Measurements from ENCODE around the gene MMRN1.

Gene MMRN1

DNA sequence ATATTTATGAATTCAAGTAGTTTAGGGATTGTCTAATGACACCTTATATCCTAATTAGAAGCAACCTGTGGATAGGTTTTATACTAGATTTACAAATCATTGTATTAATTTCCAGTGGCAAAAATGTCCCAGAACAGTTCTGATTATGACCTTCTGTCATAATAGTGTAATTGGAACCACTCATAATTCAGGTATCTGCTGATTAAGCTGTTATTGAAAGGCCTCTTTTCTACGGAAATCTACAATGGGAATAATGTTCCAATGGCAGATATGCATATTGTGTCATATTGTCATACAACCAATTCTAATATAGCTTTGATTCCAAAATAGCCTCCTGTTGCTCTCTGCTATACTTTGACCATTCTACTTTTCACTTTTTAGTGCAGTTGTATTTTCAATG is 19.0 kb downstream of the MMRN1 start:
- Mint-ChIP-seq H3K27me3 (ENCODE audit: low read depth, poor library complexity) (peaks cover 12% of the 10 kb centered on the region), H3K36me3 (ENCODE audit: low read depth) (no peaks in the 10 kb centered on the region), H3K4me3 (no peak overlapping the region), H3K27ac (no peak overlapping the region), H3K9me3 (no peaks in the 10 kb centered on the region), H3K4me1 (peaks cover 19% of the 10 kb centered on the region)
- TF ChIP-seq, protein P1, sequence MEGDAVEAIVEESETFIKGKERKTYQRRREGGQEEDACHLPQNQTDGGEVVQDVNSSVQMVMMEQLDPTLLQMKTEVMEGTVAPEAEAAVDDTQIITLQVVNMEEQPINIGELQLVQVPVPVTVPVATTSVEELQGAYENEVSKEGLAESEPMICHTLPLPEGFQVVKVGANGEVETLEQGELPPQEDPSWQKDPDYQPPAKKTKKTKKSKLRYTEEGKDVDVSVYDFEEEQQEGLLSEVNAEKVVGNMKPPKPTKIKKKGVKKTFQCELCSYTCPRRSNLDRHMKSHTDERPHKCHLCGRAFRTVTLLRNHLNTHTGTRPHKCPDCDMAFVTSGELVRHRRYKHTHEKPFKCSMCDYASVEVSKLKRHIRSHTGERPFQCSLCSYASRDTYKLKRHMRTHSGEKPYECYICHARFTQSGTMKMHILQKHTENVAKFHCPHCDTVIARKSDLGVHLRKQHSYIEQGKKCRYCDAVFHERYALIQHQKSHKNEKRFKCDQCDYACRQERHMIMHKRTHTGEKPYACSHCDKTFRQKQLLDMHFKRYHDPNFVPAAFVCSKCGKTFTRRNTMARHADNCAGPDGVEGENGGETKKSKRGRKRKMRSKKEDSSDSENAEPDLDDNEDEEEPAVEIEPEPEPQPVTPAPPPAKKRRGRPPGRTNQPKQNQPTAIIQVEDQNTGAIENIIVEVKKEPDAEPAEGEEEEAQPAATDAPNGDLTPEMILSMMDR (IDR thresholded peaks at IDR 0.05): no peak
- DNase-seq: no peak

DNA sequence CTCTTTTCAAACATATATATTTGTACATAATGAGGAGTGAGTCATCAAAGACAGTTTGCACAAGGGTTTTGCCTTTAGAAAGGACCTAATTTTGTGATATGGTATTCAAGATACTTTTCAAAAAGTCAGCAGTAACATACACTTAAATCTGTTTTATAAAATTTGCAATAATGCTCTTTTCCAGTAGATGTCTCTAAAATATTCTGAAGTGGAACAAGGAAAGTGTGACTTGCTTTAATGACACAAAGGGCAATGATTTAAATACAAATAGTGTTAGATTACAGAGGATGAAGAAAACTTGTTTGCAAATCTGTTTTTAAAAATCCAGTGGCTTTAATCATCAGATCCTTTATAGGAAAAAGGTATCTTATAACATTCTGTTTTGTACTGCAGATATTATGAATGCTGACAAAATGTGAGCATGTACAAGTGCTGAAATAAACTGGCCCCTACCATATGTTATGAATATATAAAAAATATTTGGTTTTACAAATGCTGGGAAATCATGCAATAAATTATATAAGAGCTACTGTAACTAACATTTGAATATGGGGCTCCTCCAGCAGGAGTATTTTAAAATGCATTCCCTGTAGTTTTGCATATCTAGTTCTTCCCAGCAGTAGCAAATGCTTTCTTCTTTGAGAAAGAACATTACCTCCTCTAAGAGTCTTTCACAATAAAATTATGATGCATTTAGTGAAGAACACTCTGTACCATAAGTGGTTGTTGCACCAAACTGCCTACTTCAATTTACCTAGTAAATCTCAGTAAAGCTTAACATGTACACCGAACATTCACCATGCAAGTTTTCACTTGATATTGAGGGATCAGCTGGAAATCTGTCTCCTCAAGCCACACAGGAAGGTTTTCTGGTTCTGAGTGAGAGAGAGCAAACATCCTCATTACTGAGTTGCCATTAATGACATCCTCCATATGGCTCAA is 20.2 kb downstream of the MMRN1 start:
- H3K9me3 Mint-ChIP-seq: no peaks in the 10 kb centered on the region
- H3K27me3 Mint-ChIP-seq (ENCODE audit: low read depth, poor library complexity): peaks cover 12% of the 10 kb centered on the region
- H3K4me3 Mint-ChIP-seq: no peak overlapping the region
- H3K27ac Mint-ChIP-seq: no peak overlapping the region
- no peak for DNase-seq
- H3K36me3 Mint-ChIP-seq (ENCODE audit: low read depth): no peaks in the 10 kb centered on the region
- TF ChIP-seq, protein P1 (IDR thresholded peaks at IDR 0.05): no peak
- H3K4me1 Mint-ChIP-seq: peaks cover 19% of the 10 kb centered on the region

DNA sequence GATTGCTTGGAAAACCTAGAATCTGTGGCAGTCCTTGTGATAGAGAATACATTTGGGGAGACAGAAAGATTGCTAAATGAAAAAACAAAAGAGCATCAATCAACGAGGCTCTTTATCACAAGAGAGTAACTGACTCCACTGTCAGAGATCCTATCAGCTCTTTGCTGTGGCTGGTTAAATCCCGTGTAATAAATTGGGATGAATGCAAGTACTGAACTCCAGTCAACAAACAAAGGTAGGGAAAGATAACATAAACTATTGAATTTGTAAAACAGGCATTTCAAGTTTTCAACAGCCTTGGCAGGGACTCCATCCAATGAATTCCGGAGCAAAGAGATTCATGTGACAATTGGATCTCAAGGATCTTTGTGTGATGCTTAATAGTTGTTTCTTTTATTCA is 21.3 kb downstream of the MMRN1 start:
- no peak for DNase-seq
- H3K27me3 Mint-ChIP-seq (ENCODE audit: low read depth, poor library complexity): peaks cover 12% of the 10 kb centered on the region
- peaks cover 19% of the 10 kb centered on the region for H3K4me1 Mint-ChIP-seq
- no peaks in the 10 kb centered on the region for H3K36me3 Mint-ChIP-seq (ENCODE audit: low read depth)
- H3K27ac Mint-ChIP-seq: no peak overlapping the region
- TF ChIP-seq, protein P1 (IDR thresholded peaks at IDR 0.05): no peak
- H3K4me3 Mint-ChIP-seq: no peak overlapping the region
- no peaks in the 10 kb centered on the region for H3K9me3 Mint-ChIP-seq

DNA sequence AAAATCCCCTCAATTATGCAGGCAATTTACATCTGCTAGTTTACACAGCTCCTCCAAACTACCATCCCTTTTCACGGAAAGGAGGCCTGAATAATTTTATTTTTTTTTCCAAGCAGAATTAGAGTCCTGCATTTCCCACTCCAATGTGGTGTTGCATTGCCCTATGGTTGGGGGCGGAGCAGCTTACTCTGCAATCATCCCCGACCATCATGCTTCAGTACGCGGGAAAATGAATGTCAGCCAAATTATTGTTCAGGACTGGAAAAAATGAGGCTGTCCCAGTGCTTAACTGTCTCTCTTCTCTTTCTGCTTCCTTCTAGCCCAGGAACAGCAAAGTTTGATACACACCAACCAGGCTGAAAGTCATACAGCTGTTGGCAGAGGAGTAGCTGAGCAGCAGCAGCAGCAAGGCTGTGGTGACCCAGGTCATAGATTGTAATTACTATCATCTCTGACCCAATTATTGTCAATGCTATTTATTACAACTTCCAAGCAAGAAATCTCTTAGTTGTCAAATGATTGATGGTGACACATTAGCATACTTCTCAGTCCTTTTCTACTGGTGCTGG is 28.3 kb downstream of the MMRN1 start:
- Mint-ChIP-seq H3K4me3 (no peak overlapping the region), H3K4me1 (no peaks in the 10 kb centered on the region), H3K27ac (no peak overlapping the region), H3K9me3 (peaks cover 13% of the 10 kb centered on the region), H3K36me3 (ENCODE audit: low read depth) (no peaks in the 10 kb centered on the region), H3K27me3 (ENCODE audit: low read depth, poor library complexity) (no peaks in the 10 kb centered on the region)
- DNase-seq: no peak
- TF ChIP-seq, protein P1 (IDR thresholded peaks at IDR 0.05): no peak

DNA sequence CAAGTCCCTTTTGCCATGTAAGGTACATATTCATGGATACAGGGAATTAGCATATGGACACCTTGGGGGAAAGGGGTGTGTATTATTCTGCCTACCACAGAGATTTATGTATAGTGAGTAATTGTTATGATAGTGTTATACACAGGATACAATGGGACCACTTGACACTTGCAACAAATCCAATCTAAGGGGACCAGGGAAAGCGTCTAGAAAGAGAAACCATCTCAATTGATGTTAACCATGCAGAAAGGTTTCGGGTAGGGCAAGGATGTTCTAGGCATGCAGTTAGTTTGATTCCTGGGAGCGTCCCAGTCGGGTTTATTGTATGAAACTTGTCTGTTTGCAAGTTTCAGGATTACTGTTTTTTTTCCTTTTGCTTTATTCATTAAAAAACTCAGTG is 34.2 kb downstream of the MMRN1 start:
- Mint-ChIP-seq H3K27me3 (ENCODE audit: low read depth, poor library complexity) (no peaks in the 10 kb centered on the region), H3K4me3 (no peak overlapping the region), H3K9me3 (peaks cover 13% of the 10 kb centered on the region), H3K4me1 (no peaks in the 10 kb centered on the region), H3K27ac (no peak overlapping the region), H3K36me3 (ENCODE audit: low read depth) (no peaks in the 10 kb centered on the region)
- TF ChIP-seq, protein P1 (IDR thresholded peaks at IDR 0.05): no peak
- no peak for DNase-seq
